T-helper 2 cell (primary cell): ENCODE data around the gene SELENOI.
"Not testable (repeated sequence)": the region's sequence is repeated elsewhere in the genome, so short reads cannot be mapped to it uniquely, and the experiment has no call there.

Source experiments
- DNase-seq, 5 experiments: peaks; one replicate each; pipeline versions ENCODE4 v3.0.0 to v3.0.0-alpha.2; 2012 to 2022
- total RNA-seq, 2 donors: gene quantifications; one replicate each; lab custom pipeline; 2026; lab: John Stamatoyannopoulos, UW

SELENOI gene
- 48.9 to 49.8 reads per million in 2 donors for total RNA-seq

DNA sequence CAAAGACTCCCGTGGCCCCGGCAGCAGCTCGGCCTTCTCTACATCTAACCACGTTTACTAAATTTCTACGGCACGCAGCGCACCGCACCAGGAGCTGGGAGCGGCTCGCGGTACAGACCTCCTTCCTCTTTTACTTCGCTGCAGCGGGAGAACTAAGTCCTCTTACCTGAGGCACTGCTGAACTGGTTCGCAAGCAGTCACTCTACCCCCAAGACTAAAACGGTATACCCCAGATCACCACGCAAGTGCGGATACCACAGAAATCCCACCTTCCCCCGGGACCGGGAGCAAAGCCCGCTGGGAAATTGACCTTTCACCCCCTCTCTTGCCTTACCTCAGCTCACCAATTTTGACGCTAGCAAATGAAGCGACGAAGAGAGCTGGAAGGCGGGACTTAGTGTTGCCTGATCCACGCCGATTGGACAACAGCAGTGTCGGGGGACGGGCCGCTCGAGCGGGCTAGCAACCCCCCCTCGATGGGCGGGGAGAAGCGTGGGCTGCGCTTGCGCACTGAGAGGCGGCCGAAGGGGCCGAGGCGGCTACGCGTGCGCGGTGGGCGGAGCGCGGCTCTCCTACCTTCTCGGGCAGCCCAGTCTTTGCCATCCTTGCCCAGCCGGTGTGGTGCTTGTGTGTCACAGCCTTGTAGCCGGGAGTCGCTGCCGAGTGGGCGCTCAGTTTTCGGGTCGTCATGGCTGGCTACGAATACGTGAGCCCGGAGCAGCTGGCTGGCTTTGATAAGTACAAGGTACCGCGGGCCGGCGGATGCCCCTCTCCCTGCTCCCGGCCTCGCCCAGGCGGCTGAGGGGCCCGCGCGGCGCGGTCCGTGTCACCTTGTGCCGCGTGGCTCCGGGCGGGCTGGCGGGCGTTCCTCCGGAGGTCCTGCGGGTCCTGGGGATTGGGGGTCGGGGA, at the start of gene SELENOI:
TSS of gene SELENOI (plus strand) at position 599 of the 909 bp plus-strand sequence. CDS start at position 689, 90 bp downstream.
- peak; percentile 98 to 100 (median 98) for DNase-seq

GRCh38 chr2:26297061-26297460, 48.9 kb upstream of the SELENOI start:
- no peak for DNase-seq

- DNase-seq, result no peak
These were observed 47.7 kb upstream of the SELENOI start for GRCh38 chr2:26298286-26298637.

DNA sequence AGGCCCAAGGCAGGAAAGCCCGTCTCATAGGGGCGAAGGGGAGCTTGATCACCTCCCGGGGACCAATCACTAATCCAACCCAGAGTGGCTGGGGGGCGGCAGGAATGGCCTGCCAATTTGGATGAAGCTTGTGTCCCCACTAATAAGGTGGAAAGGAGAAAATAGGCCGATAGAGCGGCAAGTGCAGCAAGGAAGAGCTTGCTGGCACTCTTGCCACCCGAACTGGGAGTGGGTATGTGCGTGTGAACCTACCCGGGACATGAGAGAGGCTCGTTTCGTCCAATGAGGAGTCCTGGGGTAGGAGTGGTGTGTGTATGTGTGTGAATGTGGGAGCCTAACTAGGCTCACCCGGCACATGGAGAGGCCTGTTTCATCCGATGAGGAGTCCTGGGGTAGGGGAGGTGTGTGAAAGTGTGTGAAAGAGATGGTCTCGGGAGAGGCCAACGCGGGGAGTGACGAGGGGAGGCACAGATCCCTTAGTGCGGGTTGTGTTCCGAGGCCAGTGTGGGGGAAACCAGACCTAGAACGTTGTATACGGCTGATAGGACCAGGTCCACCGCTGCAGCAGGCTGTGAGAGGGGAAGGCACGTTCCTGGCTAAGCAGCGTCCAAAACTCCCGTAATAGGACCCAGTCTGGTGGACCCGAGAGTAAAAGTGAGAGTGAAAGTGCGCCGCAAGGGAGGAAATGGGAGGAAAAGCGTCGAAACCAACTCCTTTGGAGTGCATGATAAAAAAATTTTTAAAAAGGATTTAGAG, 47.1 kb upstream of the SELENOI start:
- DNase-seq, result peak in 2 of 5 experiments; percentile 3 to 23

- peak in 2 of 5 experiments; percentile 4 to 51 for DNase-seq
These were observed 46.4 kb upstream of the SELENOI start for GRCh38 chr2:26299471-26300101.

- peak in 1 of 5 experiments; percentile 23 for DNase-seq
These were observed 45.6 kb upstream of the SELENOI start for GRCh38 chr2:26300234-26300925.

- no peak for DNase-seq
These were observed 43.1 kb upstream of the SELENOI start for GRCh38 chr2:26302846-26303245.

- not testable (repeated sequence) for DNase-seq
These were observed 40.8 kb upstream of the SELENOI start for GRCh38 chr2:26305094-26305493.

DNA sequence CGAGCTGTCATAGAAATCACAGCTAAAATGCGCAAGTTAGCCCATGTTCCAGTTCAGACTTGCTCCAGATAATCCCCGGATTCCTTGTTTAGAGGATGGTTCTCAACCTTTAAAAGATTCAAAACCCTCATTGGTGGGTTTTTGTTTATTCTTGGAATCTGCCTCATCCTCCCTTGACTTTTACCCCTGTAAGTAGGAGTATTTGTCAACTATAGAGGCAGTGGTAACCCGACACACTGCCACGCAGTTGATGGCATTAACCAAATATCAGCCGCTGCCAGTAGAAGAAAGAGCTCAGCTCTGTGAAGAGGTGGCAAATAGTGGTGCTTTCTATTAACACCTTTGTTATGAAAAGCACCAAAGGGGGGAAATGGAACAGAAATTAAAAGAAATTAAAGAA, 40.4 kb upstream of the SELENOI start:
- DNase-seq, result no peak

DNA sequence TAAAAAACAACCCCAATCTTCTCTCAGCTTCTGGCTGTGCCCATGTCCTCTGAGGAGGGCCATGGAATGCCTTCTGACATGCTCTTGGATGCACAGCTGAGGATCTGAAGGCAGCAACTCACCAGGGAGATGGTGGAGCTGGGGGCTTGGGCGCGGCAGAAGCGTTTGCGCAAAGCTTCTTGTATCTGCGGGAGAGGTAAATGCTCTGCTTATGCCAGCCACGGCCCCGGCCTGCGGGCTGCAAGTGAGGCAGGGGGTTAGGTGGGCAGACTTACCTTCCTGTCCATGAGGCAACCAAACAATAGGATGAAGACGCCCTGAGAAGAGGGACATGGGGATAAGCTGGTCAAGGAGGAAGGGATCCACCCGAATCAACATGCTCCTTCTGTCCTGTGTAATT, 36.0 kb upstream of the SELENOI start:
- DNase-seq, result no peak

DNA sequence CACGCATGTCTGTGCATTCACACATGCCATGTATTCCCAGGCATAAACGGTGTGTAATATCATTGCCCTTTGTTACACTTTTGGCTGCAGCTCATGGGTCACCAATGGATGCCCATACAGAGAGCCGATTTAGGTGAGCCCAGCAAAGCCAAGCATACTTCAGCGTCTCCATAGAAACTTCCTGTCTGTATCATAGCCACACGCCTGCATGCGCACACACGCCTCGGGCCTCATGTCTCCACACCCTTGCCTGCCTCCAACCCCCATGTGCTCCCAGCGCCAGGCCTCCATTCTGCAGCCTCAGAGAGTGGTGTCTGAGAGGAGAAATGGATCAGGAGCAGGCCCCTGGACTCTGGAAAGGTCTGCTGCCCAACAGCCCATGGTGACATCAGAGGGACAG, 33.5 kb upstream of the SELENOI start:
- no peak for DNase-seq

- DNase-seq, result no peak
These were observed 32.5 kb upstream of the SELENOI start for GRCh38 chr2:26313446-26313845.

DNA sequence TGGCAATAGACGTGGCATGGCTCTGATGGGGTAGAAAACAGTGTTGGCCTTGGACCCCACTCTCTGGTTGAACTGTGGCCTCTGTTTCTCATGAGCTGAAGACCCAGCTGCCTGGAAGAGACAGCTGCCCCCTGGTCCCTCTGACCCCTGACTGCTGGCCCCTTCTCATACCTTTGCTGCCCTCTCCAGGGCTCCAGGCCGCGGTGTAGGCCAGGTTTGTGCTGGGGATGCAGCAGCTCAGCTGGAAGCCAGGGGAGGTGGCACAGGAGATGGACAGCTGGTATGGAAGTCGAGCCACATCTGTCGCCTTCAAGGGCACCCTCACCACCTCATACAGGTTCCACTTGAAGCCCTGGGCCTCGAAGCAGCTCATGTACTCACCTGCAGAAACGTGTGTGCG, 31.7 kb upstream of the SELENOI start:
- no peak for DNase-seq

DNA sequence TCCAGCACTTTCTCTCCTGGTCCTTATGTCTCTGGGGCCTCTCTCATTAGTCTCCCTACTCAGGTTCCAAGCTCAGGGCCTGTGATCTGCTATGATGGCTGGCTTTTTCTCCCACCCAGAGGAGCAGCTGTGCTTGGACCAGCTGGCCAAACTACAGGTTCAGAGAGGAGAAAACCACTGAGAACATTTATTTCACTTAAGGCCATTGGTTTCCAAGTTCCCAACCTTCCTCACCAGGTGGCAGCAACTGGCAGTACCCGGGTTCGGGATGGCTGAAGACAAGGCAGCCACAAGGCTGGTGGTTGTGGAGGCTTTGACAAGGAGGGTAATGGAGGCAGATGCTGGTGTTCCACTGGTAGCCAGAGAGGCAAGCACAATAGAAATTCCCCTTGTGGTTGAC, 29.9 kb upstream of the SELENOI start:
- DNase-seq, result no peak

DNA sequence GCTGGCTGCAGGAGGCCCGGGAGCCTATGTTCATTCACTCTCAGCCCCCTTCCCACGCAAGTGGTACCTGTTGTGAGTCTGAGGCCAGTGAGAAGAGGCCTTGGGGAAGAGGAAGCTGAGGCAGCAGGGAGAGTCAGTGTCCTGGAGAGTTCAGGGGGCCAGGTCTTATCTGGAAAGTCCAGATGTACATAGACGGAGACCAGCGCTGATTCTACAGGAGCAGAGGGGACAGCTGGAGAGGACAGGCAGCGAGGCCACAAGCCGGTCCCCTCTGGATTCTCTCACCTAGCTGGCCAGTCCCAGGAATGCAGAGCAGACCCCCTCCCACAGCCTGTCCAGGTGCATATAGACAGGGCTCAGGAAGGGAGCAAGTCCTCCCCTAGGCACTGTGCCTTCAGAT, 29.1 kb upstream of the SELENOI start:
- DNase-seq, result no peak

DNA sequence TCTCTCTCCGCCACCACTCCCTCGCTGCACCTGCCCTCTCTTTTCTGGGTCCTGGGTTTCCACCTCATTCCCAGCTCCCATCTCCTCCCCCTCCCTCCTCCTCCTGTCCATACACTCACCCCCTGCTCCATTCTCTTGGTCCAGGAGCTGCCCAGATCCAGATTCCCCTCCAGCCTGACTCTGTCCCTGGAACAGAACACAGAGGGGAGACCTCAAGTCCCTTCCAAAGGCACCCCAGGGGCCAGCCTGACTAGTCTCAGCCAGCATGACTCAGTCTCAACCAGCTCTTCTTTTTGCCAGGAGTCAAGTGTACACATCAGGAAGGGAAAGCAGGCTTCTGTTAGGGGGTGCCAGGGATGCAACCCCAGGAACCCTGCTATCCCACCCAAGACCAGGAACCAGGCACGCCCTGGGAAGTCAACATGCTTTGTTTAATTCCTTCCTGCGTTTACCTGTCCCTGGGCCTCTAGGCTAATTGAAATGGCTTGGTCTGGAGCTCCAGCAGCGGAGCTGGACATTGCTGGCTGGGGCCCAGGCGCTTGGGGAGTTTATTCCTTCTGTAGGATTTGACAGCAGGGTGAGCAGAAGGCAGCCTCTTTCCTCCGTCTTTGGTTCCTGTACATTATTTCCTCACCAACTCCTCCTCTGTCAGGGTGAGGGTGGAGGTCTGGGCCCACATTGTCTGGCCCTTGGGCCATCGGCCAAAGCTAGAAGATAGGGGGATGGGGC, 28.4 kb upstream of the SELENOI start:
- DNase-seq, result no peak

DNA sequence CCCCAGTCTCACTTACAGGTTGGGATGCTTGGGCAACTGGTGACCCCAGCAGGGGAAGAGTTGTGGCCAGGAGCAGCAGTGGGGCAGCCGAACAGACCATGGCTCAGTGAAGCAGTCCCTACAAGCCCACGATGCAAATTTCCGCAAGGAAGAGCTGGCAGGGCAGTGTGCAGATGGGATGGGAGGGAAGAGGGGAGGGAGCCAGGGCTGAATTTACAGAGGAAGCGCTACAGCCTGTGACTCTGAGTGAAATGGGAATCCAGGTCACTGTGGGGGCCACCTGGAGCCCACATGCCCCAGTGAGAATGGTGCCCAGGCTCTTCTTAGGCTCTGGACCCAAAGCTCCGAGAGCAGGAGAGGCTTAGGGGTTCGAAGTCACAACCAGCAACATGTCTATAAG, 27.0 kb upstream of the SELENOI start:
- no peak for DNase-seq

DNA sequence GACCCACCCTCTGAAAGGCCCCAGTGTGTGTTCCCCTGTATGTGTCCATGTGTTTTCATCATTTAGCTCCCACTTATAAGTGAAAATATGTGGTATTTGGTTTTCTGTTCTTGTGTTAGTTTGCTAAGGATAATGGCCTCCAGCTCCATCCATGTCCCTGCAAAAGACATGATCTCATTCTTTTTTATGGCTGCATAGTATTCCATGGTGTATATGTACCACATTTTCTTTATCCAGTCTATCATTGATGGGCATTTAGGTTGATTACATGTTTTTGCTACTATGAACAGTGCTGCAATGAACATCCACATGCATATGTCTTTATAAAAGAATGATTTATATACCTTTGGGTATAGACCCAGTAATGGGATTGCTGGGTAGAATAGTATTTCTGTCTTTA, 21.5 kb upstream of the SELENOI start:
- DNase-seq, result not testable (repeated sequence)

DNA sequence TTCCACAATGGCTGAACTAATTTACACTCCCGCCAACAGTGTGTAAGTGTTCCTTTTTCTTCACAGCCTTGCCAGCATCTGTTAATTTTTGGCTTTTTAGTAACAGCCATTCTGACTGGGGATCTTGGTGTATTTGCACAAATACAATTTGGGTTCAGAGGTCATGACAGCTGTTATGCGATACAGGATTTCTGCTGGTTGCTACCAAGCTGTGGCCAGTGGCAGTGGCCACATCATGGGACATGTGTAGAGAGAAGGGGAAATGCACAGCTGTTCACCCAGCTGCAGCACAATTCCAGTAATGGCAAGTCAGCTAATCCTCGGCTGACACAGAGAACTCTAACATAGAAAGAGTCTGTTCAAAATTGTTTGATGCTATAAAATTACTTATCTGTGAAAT, 21.0 kb upstream of the SELENOI start:
- no peak for DNase-seq

GRCh38 chr2:26325851-26326250, 20.1 kb upstream of the SELENOI start:
- no peak for DNase-seq

DNA sequence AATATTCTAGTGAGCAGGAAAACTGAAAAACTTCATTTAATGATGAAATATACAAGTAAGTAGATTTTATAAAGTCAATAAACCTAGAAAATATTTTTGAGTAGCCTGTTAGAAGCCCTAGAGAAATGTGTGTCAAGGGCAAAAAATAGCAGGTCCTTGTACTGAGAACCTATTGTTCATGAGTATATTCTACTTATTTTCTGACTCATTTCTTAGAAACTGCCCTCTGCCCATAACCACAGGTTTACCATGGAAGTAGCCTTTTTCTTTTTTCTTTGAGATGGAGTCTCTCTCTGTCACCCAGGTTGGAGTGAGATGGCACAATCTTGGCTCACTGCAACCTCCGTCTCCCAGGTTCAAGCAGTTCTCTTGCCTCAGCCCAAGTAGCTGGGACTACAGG, 19.4 kb upstream of the SELENOI start:
- DNase-seq, result peak in 1 of 5 experiments; percentile 24
